Liver (tissue), 9 donors: ENCODE measurements around the gene C10orf105. TPM values are rescaled to one million over a fixed set of nuclear protein-coding genes. Genes with fewer than 3 reads are reported as not detected.

ENCODE experiments used
- DNase-seq: peaks from one replicate; pipeline ENCODE4 v3.0.0-alpha.2; 2017; ENCODE audit warnings: low spot score
- H3K27ac ChIP-seq, 2 donors: one replicate each; pipeline ENCODE4 v1.7.0; 2013; ENCODE audit warnings: inconsistent platforms in 2 of 2, low read length in 2 of 2, control low read depth in 1 of 2, low read depth in 1 of 2, mild to moderate bottlenecking in 1 of 2
- H3K27me3 ChIP-seq, 4 donors: one replicate each; pipeline versions ENCODE4 v1.6.1 to v1.7.0; 2013; ENCODE audit warnings: low read length in 3 of 4, inconsistent platforms in 1 of 4, mild to moderate bottlenecking in 1 of 4, moderate library complexity in 1 of 4; ENCODE audit not compliant: control insufficient read depth in 4 of 4, insufficient read depth in 4 of 4
- H3K36me3 ChIP-seq, 4 donors: one replicate each; pipeline versions ENCODE4 v1.6.1 to v1.7.0; 2013; ENCODE audit warnings: low read length in 3 of 4, mild to moderate bottlenecking in 3 of 4, low read depth in 1 of 4, moderate library complexity in 1 of 4; ENCODE audit not compliant: control insufficient read depth in 4 of 4, insufficient read depth in 3 of 4
- H3K4me1 ChIP-seq, 4 donors: one replicate each; pipeline versions ENCODE4 v1.6.1 to v1.7.0; 2013; ENCODE audit warnings: low read length in 3 of 4, mild to moderate bottlenecking in 3 of 4, moderate library complexity in 1 of 4; ENCODE audit not compliant: control insufficient read depth in 4 of 4, insufficient read depth in 4 of 4
- H3K4me3 ChIP-seq, 3 donors: one replicate each; pipeline versions ENCODE4 v1.6.1 to v1.7.0; 2013; ENCODE audit warnings: low read length in 3 of 3, control low read depth in 1 of 3, low read depth in 1 of 3, mild to moderate bottlenecking in 1 of 3
- H3K9ac ChIP-seq, 2 donors: one replicate each; pipeline ENCODE4 v1.7.0; 2013; ENCODE audit warnings: low read length in 2 of 2, mild to moderate bottlenecking in 2 of 2, moderate library complexity in 2 of 2, control low read depth in 1 of 2, low read depth in 1 of 2
- H3K9me3 ChIP-seq, 4 donors: one replicate each; pipeline versions ENCODE4 v1.6.1 to v1.7.0; 2013; ENCODE audit warnings: low read length in 3 of 4; ENCODE audit not compliant: control insufficient read depth in 4 of 4
- ATF3 ChIP-seq: IDR thresholded peaks from 2 replicates; pipeline ENCODE4 v1.6.1; 2016; ENCODE audit warnings: antibody characterized with exemption
- CTCF ChIP-seq: fragments of 150-350 bp; IDR thresholded peaks from 2 replicates; pipeline ENCODE4 v1.5.1; 2017; ENCODE audit warnings: improper control_type of control experiment, low read depth, low read length; ENCODE audit not compliant: missing input control
- EGR1 ChIP-seq, 2 donors: IDR thresholded peaks; 2 replicates each; pipeline ENCODE4 v1.6.1; 2016 to 2018; ENCODE audit warnings: antibody characterized with exemption in 2 of 2, low read depth in 2 of 2
- FOXA1 ChIP-seq: IDR thresholded peaks from 2 replicates; pipeline ENCODE4 v1.6.1; 2016; ENCODE audit warnings: antibody characterized with exemption
- FOXA2 ChIP-seq: IDR thresholded peaks from 2 replicates; pipeline ENCODE4 v1.6.1; 2016; ENCODE audit warnings: antibody characterized with exemption
- GABPA ChIP-seq, 2 donors: IDR thresholded peaks in 1 of 2; conservative IDR thresholded peaks in 1 of 2; 2 replicates each; pipeline ENCODE4 v1.6.1; 2016; ENCODE audit warnings: antibody characterized with exemption in 2 of 2, mild to moderate bottlenecking in 1 of 2, moderate library complexity in 1 of 2
- HNF4A ChIP-seq, 2 donors: conservative IDR thresholded peaks; 2 replicates each; pipeline ENCODE4 v1.6.1; 2016; ENCODE audit warnings: antibody characterized with exemption in 2 of 2, mild to moderate bottlenecking in 2 of 2
- HNF4G ChIP-seq: IDR thresholded peaks from 2 replicates; pipeline ENCODE4 v1.6.1; 2016; ENCODE audit warnings: antibody characterized with exemption
- JUND ChIP-seq, 2 donors: IDR thresholded peaks; 2 replicates each; pipeline ENCODE4 v1.6.1; 2016; ENCODE audit warnings: antibody characterized with exemption in 2 of 2
- NR2F2 ChIP-seq: IDR thresholded peaks from 2 replicates; pipeline ENCODE4 v1.6.1; 2016; ENCODE audit warnings: antibody characterized with exemption
- RXRA ChIP-seq, 2 donors: IDR thresholded peaks; 2 replicates each; pipeline ENCODE4 v1.6.1; 2017 to 2018; ENCODE audit warnings: antibody characterized with exemption in 2 of 2, mild to moderate bottlenecking in 1 of 2
- SP1 ChIP-seq: IDR thresholded peaks from 2 replicates; pipeline ENCODE4 v1.6.1; 2018; ENCODE audit warnings: antibody characterized with exemption, mild to moderate bottlenecking
- WGBS: extraction: QIAGEN DNeasy Blood & Tissue Kit; methylation state at CpG from one replicate; pipeline ENCODE4 v1.1.7; 2013; 5-methylcytosine and 5-hydroxymethylcytosine counted together
- polyA plus RNA-seq, 2 donors: library from polyadenylated mRNA; stranded (reverse) in 1 of 2; unstranded in 1 of 2; fragments of 200-250 nt in 1 of 2; fragments of >200 nt in 1 of 2; fragmentation: Nextera tagmentation in 1 of 2; extraction: Ambion mirVana in 1 of 2; gene quantifications; one replicate each; pipeline versions ENCODE4 v1.2.1 to v1.2.3, GENCODE V29; 2013 to 2015
- total RNA-seq, 2 donors: library from RNA; depleted of rRNA; stranded (reverse); fragments of >200 nt; gene quantifications; one replicate each; pipeline ENCODE4 v1.2.3, GENCODE V29; 2014
- TF ChIP-seq, protein P1 (sequence below): IDR thresholded peaks from 2 replicates; pipeline ENCODE4 v1.6.1; 2016; ENCODE audit warnings: antibody characterized with exemption
- TF ChIP-seq, protein P2 (sequence below): IDR thresholded peaks from 2 replicates; pipeline ENCODE4 v1.6.1; 2016; ENCODE audit warnings: antibody characterized with exemption
- donor health status: healthy.
- donor health status: healthy.
- donor health status: healthy.
- donor health status: healthy.
- donor health status: healthy.

Gene C10orf105
- total and polyA plus RNA-seq, 4 donors = under 0.01 to 0.07 TPM; not detected in 2

DNA sequence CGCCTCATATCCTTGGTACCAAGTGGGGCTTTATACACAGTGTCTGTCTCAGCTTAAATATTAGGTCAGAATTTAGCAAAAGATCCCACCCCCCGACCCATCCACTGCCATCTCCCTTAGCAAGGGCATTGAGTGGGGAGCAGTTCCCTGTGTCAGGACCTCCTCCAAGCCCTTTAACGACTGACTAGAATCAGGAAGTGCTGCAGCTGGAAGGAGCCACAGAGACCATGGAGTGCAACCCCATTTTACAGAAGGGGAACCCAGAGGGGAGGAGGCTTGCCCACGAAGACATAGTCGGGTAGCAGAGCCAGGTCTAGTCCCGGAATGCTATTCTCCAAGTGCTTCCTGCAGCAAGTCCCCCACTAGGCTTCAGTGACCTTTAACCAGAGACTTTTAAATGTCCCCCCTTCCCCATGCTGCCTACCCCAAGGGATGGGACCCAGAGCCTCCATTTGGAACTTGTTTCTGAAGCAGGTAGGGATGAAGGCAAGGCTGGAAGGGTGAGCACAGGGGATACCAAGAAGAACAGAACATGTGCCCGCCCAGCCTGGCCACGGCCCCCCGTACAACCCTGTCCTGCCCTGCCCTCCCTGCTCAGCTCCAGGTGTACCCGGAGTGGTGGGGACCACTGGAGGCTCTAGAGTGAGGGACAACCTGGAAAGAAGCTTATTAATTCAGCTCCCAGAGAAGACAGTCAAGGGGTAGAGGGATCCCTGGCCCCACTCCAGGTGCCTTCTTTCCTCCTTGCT is 41.3 kb downstream of the C10orf105 start:
- no peak overlapping the region for H3K27ac ChIP-seq
- H3K9ac ChIP-seq = no peak overlapping the region
- no peaks in the 10 kb centered on the region for H3K9me3 ChIP-seq
- H3K4me3 ChIP-seq = no peak overlapping the region
- peaks cover 0 to 6% (median 0%) of the 10 kb centered on the region in 4 donors for H3K36me3 ChIP-seq
- 88% methylated on average over 10 of the region's 10 CpGs for WGBS
- no peaks in the 10 kb centered on the region for H3K4me1 ChIP-seq
- no peak for DNase-seq
- TF ChIP-seq, protein P1, sequence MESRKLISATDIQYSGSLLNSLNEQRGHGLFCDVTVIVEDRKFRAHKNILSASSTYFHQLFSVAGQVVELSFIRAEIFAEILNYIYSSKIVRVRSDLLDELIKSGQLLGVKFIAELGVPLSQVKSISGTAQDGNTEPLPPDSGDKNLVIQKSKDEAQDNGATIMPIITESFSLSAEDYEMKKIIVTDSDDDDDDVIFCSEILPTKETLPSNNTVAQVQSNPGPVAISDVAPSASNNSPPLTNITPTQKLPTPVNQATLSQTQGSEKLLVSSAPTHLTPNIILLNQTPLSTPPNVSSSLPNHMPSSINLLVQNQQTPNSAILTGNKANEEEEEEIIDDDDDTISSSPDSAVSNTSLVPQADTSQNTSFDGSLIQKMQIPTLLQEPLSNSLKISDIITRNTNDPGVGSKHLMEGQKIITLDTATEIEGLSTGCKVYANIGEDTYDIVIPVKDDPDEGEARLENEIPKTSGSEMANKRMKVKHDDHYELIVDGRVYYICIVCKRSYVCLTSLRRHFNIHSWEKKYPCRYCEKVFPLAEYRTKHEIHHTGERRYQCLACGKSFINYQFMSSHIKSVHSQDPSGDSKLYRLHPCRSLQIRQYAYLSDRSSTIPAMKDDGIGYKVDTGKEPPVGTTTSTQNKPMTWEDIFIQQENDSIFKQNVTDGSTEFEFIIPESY = no peak
- no peak for TF ChIP-seq HNF4A (conservative IDR thresholded peaks at IDR 0.05)
- TF ChIP-seq HNF4G = no peak
- no peak for TF ChIP-seq GABPA (IDR thresholded peaks at IDR 0.05 in 1 of 2, conservative IDR thresholded peaks at IDR 0.05 in 1 of 2)
- TF ChIP-seq EGR1 (IDR thresholded peaks at IDR 0.05; ENCODE audit: low read depth in 2 of 2) = no peak
- TF ChIP-seq, protein P2, sequence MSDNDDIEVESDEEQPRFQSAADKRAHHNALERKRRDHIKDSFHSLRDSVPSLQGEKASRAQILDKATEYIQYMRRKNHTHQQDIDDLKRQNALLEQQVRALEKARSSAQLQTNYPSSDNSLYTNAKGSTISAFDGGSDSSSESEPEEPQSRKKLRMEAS = no peak
- TF ChIP-seq JUND (IDR thresholded peaks at IDR 0.05) = no peak
- no peak for TF ChIP-seq ATF3
- TF ChIP-seq FOXA2 = no peak
- no peak for TF ChIP-seq NR2F2
- no peak for TF ChIP-seq CTCF
- H3K27me3 ChIP-seq = no peaks in the 10 kb centered on the region

- 96% methylated on average over 17 of the region's 17 CpGs for WGBS
Observed at GRCh38 chr10:71677261-71677660, 42.3 kb downstream of the C10orf105 start.

More at GRCh38 chr10:71677261-71677660, 42.3 kb downstream of the C10orf105 start:
- H3K27me3 ChIP-seq = no peaks in the 10 kb centered on the region
- H3K36me3 ChIP-seq = peaks cover 0 to 6% (median 0%) of the 10 kb centered on the region in 4 donors
- H3K4me3 ChIP-seq = no peak overlapping the region
- H3K9ac ChIP-seq = no peak overlapping the region
- H3K27ac ChIP-seq = no peak overlapping the region
- TF ChIP-seq HNF4G (no peak), FOXA1 (no peak), EGR1 (IDR thresholded peaks at IDR 0.05; ENCODE audit: low read depth in 2 of 2) (no peak), JUND (IDR thresholded peaks at IDR 0.05) (no peak), FOXA2 (no peak), SP1 (no peak), ATF3 (no peak), CTCF (no peak), RXRA (IDR thresholded peaks at IDR 0.05) (no peak)
- no peaks in the 10 kb centered on the region for H3K4me1 ChIP-seq
- no peak for DNase-seq
- no peaks in the 10 kb centered on the region for H3K9me3 ChIP-seq
